Endothelial cell of umbilical vein (primary cell): ENCODE measurements around the gene GRM2. TPM values are rescaled to one million over a fixed set of nuclear protein-coding genes. Genes with fewer than 3 reads are reported as not detected.

Source experiments
- BruUV-seq: library from RNA; stranded (reverse); fragments of 400-500 nt; replicated peaks from 2 replicates; lab custom pipeline; 2021; lab: Mats Ljungman, UMichigan
- CTCF ChIA-PET: fragments of 300-600, 350-600 bp; sonication (Branson Sonifier 250); formaldehyde crosslinking; loops from one replicate; lab custom pipeline; 2021; ENCODE audit warnings: antibody characterized with exemption, inconsistent platforms; lab: Charles Lee
- POLR2A ChIA-PET: fragments of 300-600, 350-600 bp; sonication (Branson Sonifier 250); formaldehyde crosslinking; loops from one replicate; lab custom pipeline; 2021; ENCODE audit warnings: antibody characterized with exemption, inconsistent platforms; lab: Charles Lee
- DNase-seq: peaks from one replicate; pipeline ENCODE4 v3.0.0-alpha.2; 2011; ENCODE audit warnings: low read depth, low spot score
- FAIRE-seq: peaks from 2 replicates; lab custom pipeline; 2011; peaks lifted over from hg19 to GRCh38; lab: Jason Lieb, UNC
- H2AFZ ChIP-seq: 2 replicates; pipeline ENCODE4 v1.6.0; 2012; ENCODE audit warnings: low read depth, low read length, control low read depth, inconsistent platforms
- H3K27ac ChIP-seq: 2 replicates; pipeline ENCODE4 v1.5.1; 2011; ENCODE audit warnings: low read depth, mild to moderate bottlenecking, control low read depth, low read length, moderate library complexity; ENCODE audit not compliant: insufficient read depth
- H3K27me3 ChIP-seq, 2 experiments: 2 replicates each; pipeline versions ENCODE4 v1.6.0 to v1.6.1; 2011; ENCODE audit warnings: low read length in 2 of 2, mixed read lengths in 1 of 2; ENCODE audit not compliant: control insufficient read depth in 2 of 2, insufficient read depth in 2 of 2
- H3K36me3 ChIP-seq, 2 experiments: 2 replicates in 1 of 2; 3 replicates in 1 of 2; pipeline ENCODE4 v1.5.1; 2011; ENCODE audit warnings: low read length in 2 of 2, mild to moderate bottlenecking in 1 of 2, moderate library complexity in 1 of 2; ENCODE audit not compliant: control insufficient read depth in 2 of 2, insufficient read depth in 2 of 2; ENCODE audit errors: extremely low read depth in 1 of 2
- H3K4me1 ChIP-seq: 3 replicates; pipeline ENCODE4 v1.5.1; 2011; ENCODE audit warnings: mild to moderate bottlenecking, low read length; ENCODE audit not compliant: control insufficient read depth, insufficient read depth; ENCODE audit errors: extremely low read depth
- H3K4me2 ChIP-seq: 2 replicates; pipeline ENCODE4 v1.6.1; 2011; ENCODE audit warnings: low read length, control low read depth, mixed read lengths; ENCODE audit not compliant: insufficient read depth
- H3K4me3 ChIP-seq, 3 experiments: fragments of 200-600 bp in 1 of 3; sonication (generic), shearing (Covaris generic) in 1 of 3; replicated peaks in 1 of 3; 2 replicates each; pipeline ENCODE4 v1.5.1; 2011 to 2016; ENCODE audit warnings: control low read depth in 3 of 3, low read length in 3 of 3, mild to moderate bottlenecking in 2 of 3, inconsistent platforms in 1 of 3, low read depth in 1 of 3, moderate library complexity in 1 of 3; ENCODE audit not compliant: insufficient read depth in 1 of 3
- H3K79me2 ChIP-seq: 2 replicates; pipeline ENCODE4 v1.6.0; 2012; ENCODE audit warnings: low read length, inconsistent platforms; ENCODE audit not compliant: control insufficient read depth, insufficient read depth
- H3K9ac ChIP-seq: replicated peaks from 2 replicates; pipeline ENCODE3; 2011; ENCODE audit warnings: low read length, control low read depth; ENCODE audit not compliant: insufficient read depth; ENCODE audit errors: extremely low read depth
- H3K9me1 ChIP-seq: replicated peaks from 3 replicates; pipeline ENCODE4 v1.6.0; 2011; ENCODE audit warnings: mild to moderate bottlenecking, low read length; ENCODE audit not compliant: control insufficient read depth, insufficient read depth; ENCODE audit errors: extremely low read depth
- H3K9me3 ChIP-seq: replicated peaks from 2 replicates; pipeline ENCODE4 v1.5.1; 2012; ENCODE audit warnings: low read length, inconsistent platforms; ENCODE audit not compliant: control insufficient read depth, insufficient read depth
- H4K20me1 ChIP-seq: replicated peaks from 2 replicates; pipeline ENCODE3; 2011; ENCODE audit warnings: mild to moderate bottlenecking, low read length; ENCODE audit not compliant: control insufficient read depth, insufficient read depth; ENCODE audit errors: extremely low read depth
- EZH2 ChIP-seq: IDR thresholded peaks from 2 replicates; pipeline ENCODE4 v1.6.1; 2012; ENCODE audit warnings: borderline replicate concordance, low read depth, mild to moderate bottlenecking, moderate library complexity, low read length, inconsistent platforms; ENCODE audit not compliant: severe bottlenecking
- FOS ChIP-seq: IDR thresholded peaks from 2 replicates; pipeline ENCODE4 v1.6.1; 2011; ENCODE audit warnings: mild to moderate bottlenecking, low read length, moderate library complexity, borderline replicate concordance; ENCODE audit not compliant: insufficient read depth
- GATA2 ChIP-seq: IDR thresholded peaks from 2 replicates; pipeline ENCODE4 v1.7.0; 2011; ENCODE audit warnings: low read depth, mild to moderate bottlenecking, moderate library complexity, mixed read lengths, low read length; ENCODE audit not compliant: insufficient read length, insufficient read depth
- JUN ChIP-seq: IDR thresholded peaks from 2 replicates; pipeline ENCODE4 v1.6.1; 2011; ENCODE audit warnings: borderline replicate concordance, low read depth; ENCODE audit not compliant: insufficient read length, insufficient read depth
- MYC ChIP-seq: IDR thresholded peaks from one replicate; pipeline ENCODE4 v1.6.1; 2011; ENCODE audit warnings: mild to moderate bottlenecking, low read depth, low read length
- POLR2A ChIP-seq: IDR thresholded peaks from 2 replicates; pipeline ENCODE4 v1.6.1; 2012; ENCODE audit warnings: low read depth, mild to moderate bottlenecking, control low read depth, low read length
- POLR2AphosphoS5 ChIP-seq: IDR thresholded peaks from 2 replicates; pipeline ENCODE4 v1.6.1; 2012; ENCODE audit warnings: low read depth, mild to moderate bottlenecking, control low read depth, low read length, moderate library complexity; ENCODE audit not compliant: insufficient read depth
- dilution Hi-C: fragments of 300-500 bp; cut with MboI; formaldehyde crosslinking; loops from one replicate; pipeline ENCODE4 v1.15.0; 2019; ENCODE audit warnings: low sequenced_read_pairs; ENCODE audit not compliant: extremely low pct_ligation_motif_present
- intact Hi-C: fragments of 100-400 bp; cut with micrococcal nuclease; formaldehyde crosslinking; loops from one replicate; pipeline ENCODE4 v1.10.0; 2022
- polyA plus RNA-seq, 4 experiments: library from polyadenylated mRNA; depleted of rRNA in 3 of 4; stranded (reverse) in 3 of 4; unstranded in 1 of 4; fragments of >200 nt; gene quantifications; 2 replicates each; pipeline versions ENCODE4 v1.2.1 to v1.2.3, GENCODE V29; 2011 to 2012; ENCODE audit warnings: missing spikeins in 1 of 4
- total RNA-seq: library from RNA; stranded (reverse); gene quantifications from 2 replicates; pipeline ENCODE4 v1.2.3, GENCODE V29; 2021
- TF ChIP-seq, protein P1 (sequence below): IDR thresholded peaks from 2 replicates; pipeline ENCODE4 v1.6.1; 2011; ENCODE audit not compliant: insufficient read depth, insufficient read length
- TF ChIP-seq, protein P2 (sequence below), 2 donors: IDR thresholded peaks; 1 replicate in 1 of 2; 2 replicates in 1 of 2; pipeline ENCODE4 v1.5.1; 2011; ENCODE audit warnings: low read length in 2 of 2, mild to moderate bottlenecking in 2 of 2, moderate library complexity in 2 of 2, control low read depth in 1 of 2, inconsistent platforms in 1 of 2, low read depth in 1 of 2; ENCODE audit not compliant: insufficient read depth in 1 of 2; ENCODE audit errors: extremely low read depth in 1 of 2

The GRM2 gene
- total and polyA plus RNA-seq, 2 donors (not counting 3 experiments of a cell fraction or from before 2014, with no cell fraction given), result 0.10 to 0.51 TPM

DNA sequence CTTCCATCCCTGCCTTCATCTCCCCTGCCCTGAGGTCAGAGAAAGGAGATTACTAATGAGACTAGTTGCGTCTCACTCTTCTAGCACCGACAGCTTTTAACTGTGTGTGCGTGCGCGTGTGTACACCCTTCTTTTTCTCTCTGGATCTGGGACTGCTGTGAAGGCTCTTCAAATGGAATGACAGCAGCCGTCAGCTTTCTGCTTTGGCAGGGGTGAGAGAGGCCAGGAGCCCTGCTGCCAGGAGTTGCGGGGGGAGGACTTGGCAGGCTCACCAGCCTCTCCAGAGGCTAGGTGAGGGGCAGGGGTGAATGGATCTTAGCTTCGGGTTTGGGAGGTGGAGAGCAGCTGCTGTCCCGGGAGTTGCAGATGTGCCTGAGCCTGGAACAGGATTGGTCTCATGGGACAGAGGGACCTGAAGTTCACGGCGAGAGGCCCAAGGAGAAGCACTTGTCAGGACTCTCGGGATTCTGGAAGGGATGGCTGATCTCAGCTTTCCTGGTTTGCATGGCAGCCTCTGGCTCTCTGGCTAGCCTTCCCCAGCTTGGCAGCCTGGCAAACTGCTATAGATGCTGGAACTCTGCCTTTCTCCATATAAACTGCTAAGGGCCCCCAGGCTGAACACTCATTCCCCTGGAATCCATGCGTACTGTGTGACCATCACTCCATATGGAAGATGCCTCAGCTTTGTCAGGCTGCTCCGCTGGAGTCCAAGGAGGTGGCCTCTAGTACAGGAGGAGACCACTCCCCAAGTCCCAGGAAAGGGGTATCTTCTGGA lies 19.2 kb upstream of the GRM2 start:
- H4K20me1 ChIP-seq, result no peaks in the 10 kb centered on the region
- FAIRE-seq (no peak), DNase-seq (no peak)
- no TSS peak for BruUV-seq
- H2AFZ ChIP-seq, result no peak overlapping the region
- no peak overlapping the region for H3K4me2 ChIP-seq
- H3K79me2 ChIP-seq, result no peaks in the 10 kb centered on the region
- H3K4me3 ChIP-seq, result no peak overlapping the region
- CTCF ChIA-PET, result interaction anchor here (1.9 kb wide), 1 partner anchor 186 kb away, joined by 8 read pairs; no protein-coding TSS in a partner anchor
- POLR2A ChIA-PET, result no interaction called here
- intact Hi-C loops (no loop called here), dilution Hi-C loops (no loop called here)
- TF ChIP-seq POLR2AphosphoS5, result no peak
- TF ChIP-seq FOS, result no peak
- TF ChIP-seq, protein P1, sequence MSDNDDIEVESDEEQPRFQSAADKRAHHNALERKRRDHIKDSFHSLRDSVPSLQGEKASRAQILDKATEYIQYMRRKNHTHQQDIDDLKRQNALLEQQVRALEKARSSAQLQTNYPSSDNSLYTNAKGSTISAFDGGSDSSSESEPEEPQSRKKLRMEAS, result no peak
- no peak for TF ChIP-seq GATA2
- no peak for TF ChIP-seq EZH2
- H3K36me3 ChIP-seq, result peaks cover 2 to 8% of the 10 kb centered on the region in 2 experiments
- no peak overlapping the region for H3K9ac ChIP-seq
- H3K9me3 ChIP-seq, result no peaks in the 10 kb centered on the region
- no peaks in the 10 kb centered on the region for H3K27me3 ChIP-seq
- H3K27ac ChIP-seq, result no peak overlapping the region
- H3K9me1 ChIP-seq, result no peaks in the 10 kb centered on the region
- peaks cover 4% of the 10 kb centered on the region for H3K4me1 ChIP-seq

DNA sequence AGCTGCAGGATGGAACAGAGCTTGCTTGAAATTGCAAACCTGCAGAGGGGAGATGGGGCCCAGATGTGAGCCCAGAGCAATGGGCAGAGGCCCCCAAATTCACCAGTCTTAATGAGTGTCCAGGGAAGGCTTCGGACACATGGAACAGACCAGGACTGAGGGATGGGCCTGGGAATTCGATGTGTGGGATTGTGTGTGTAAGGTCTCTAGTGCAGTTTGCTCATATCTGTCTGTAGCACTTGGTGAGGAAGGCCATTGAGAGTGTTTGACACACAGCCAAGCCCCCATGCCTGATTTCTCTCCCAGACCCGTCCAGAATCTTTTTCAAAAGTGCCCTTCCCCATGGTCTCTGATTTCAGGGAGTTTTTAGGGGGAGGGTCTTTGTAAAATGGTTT lies 18.7 kb upstream of the GRM2 start:
- H3K9me1 ChIP-seq, result no peaks in the 10 kb centered on the region
- FAIRE-seq, result no peak
- no TSS peak for BruUV-seq
- H3K9me3 ChIP-seq, result no peaks in the 10 kb centered on the region
- TF ChIP-seq POLR2AphosphoS5 (no peak), POLR2A (no peak), FOS (no peak), JUN (no peak), GATA2 (no peak), MYC (no peak), EZH2 (no peak)
- TF ChIP-seq, protein P1, result no peak
- TF ChIP-seq, protein P2, sequence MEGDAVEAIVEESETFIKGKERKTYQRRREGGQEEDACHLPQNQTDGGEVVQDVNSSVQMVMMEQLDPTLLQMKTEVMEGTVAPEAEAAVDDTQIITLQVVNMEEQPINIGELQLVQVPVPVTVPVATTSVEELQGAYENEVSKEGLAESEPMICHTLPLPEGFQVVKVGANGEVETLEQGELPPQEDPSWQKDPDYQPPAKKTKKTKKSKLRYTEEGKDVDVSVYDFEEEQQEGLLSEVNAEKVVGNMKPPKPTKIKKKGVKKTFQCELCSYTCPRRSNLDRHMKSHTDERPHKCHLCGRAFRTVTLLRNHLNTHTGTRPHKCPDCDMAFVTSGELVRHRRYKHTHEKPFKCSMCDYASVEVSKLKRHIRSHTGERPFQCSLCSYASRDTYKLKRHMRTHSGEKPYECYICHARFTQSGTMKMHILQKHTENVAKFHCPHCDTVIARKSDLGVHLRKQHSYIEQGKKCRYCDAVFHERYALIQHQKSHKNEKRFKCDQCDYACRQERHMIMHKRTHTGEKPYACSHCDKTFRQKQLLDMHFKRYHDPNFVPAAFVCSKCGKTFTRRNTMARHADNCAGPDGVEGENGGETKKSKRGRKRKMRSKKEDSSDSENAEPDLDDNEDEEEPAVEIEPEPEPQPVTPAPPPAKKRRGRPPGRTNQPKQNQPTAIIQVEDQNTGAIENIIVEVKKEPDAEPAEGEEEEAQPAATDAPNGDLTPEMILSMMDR (IDR thresholded peaks at IDR 0.05; ENCODE audit: extremely low read depth in 1 of 2, insufficient read depth in 1 of 2, low read depth in 1 of 2, low read length in 2 of 2), result no peak
- no peak overlapping the region for H3K4me2 ChIP-seq
- ChIA-PET POLR2A (no interaction called here), CTCF (no interaction called here)
- no peaks in the 10 kb centered on the region for H3K79me2 ChIP-seq
- intact Hi-C loops (no loop called here), dilution Hi-C loops (no loop called here)
- peaks cover 2 to 13% of the 10 kb centered on the region in 2 experiments for H3K36me3 ChIP-seq
- no peak overlapping the region for H2AFZ ChIP-seq
- peaks cover 4% of the 10 kb centered on the region for H3K4me1 ChIP-seq
- H3K27ac ChIP-seq, result no peak overlapping the region
- no peaks in the 10 kb centered on the region for H3K27me3 ChIP-seq
- no peak for DNase-seq
- H4K20me1 ChIP-seq, result no peaks in the 10 kb centered on the region
- no peak overlapping the region for H3K9ac ChIP-seq
- no peak overlapping the region for H3K4me3 ChIP-seq
